HEK293 (cell line): ENCODE results near the gene ZNF202.

Source experiments
- CTCF ChIA-PET: fragments of 350-600 bp; formaldehyde crosslinking; extraction: SDS; loops from one replicate; lab custom pipeline; 2021; ENCODE audit warnings: antibody characterized with exemption; lab: Yijun Ruan, JAX
- POLR2A ChIA-PET: fragments of 300-600 bp; formaldehyde crosslinking; extraction: SDS; loops from one replicate; lab custom pipeline; 2020; ENCODE audit warnings: antibody characterized with exemption, inconsistent platforms; lab: Yijun Ruan, JAX
- H3K27ac ChIP-seq: fragments of 200-500 bp; sonication (Bioruptor generic); 2 replicates; pipeline ENCODE4 v1.5.1; 2014; ENCODE audit warnings: low read depth, low read length, control low read depth, inconsistent platforms; ENCODE audit errors: extremely low read depth
- H3K36me3 ChIP-seq, 2 experiments: fragments of 200-500 bp in 1 of 2; sonication (Bioruptor generic) in 1 of 2; 1 replicate in 1 of 2; 2 replicates in 1 of 2; pipeline ENCODE4 v1.5.1; 2014 to 2017; ENCODE audit warnings: inconsistent platforms in 2 of 2, low read length in 2 of 2; ENCODE audit not compliant: control insufficient read depth in 2 of 2, insufficient read depth in 1 of 2
- H3K4me1 ChIP-seq: fragments of 200-500 bp; sonication (Bioruptor generic); 2 replicates; pipeline ENCODE4 v1.5.1; 2014; ENCODE audit warnings: mild to moderate bottlenecking, low read length, inconsistent platforms; ENCODE audit not compliant: control insufficient read depth, insufficient read depth
- H3K4me3 ChIP-seq: 2 replicates; pipeline ENCODE4 v1.5.1; 2011; ENCODE audit warnings: low read depth, mild to moderate bottlenecking, control low read depth, low read length, moderate library complexity
- H3K9me3 ChIP-seq: fragments of 200-500 bp; sonication (Bioruptor generic); 2 replicates; pipeline ENCODE4 v1.5.1; 2014; ENCODE audit warnings: low read depth, low read length, inconsistent platforms; ENCODE audit not compliant: control insufficient read depth, insufficient read depth
- GFI1B ChIP-seq: fragments of 450-650 bp; formaldehyde crosslinking; IDR thresholded peaks from 2 replicates; pipeline ENCODE4 v1.5.1; 2016; ENCODE audit warnings: missing biosample characterization, missing genetic modification characterization
- HOXA7 ChIP-seq: sonication (generic); formaldehyde crosslinking; IDR thresholded peaks from 2 replicates; pipeline ENCODE4 v1.8.1; 2022; ENCODE audit warnings: missing genetic modification reagents, borderline replicate concordance
- RBAK ChIP-seq: fragments of 450-650 bp; formaldehyde crosslinking; IDR thresholded peaks from 2 replicates; pipeline ENCODE4 v1.5.1; 2016; ENCODE audit warnings: missing biosample characterization, missing genetic modification characterization
- ZBTB26 ChIP-seq: fragments of 450-650 bp; formaldehyde crosslinking; optimal IDR thresholded peaks from 2 replicates; pipeline ENCODE3; 2016; ENCODE audit warnings: missing biosample characterization, mild to moderate bottlenecking, missing genetic modification characterization
- ZBTB8A ChIP-seq: fragments of 450-650 bp; formaldehyde crosslinking; IDR thresholded peaks from 2 replicates; pipeline ENCODE4 v1.5.1; 2016; ENCODE audit warnings: missing biosample characterization, missing genetic modification characterization
- ZNF133 ChIP-seq: fragments of 450-650 bp; formaldehyde crosslinking; IDR thresholded peaks from 2 replicates; pipeline ENCODE4 v1.5.1; 2016; ENCODE audit warnings: missing biosample characterization, missing genetic modification characterization
- ZNF155 ChIP-seq: fragments of 450-650 bp; formaldehyde crosslinking; IDR thresholded peaks from 2 replicates; pipeline ENCODE4 v1.5.1; 2016; ENCODE audit warnings: missing biosample characterization, missing genetic modification characterization
- ZNF18 ChIP-seq: fragments of 450-650 bp; formaldehyde crosslinking; IDR thresholded peaks from 2 replicates; pipeline ENCODE4 v1.5.1; 2016; ENCODE audit warnings: missing biosample characterization, missing genetic modification characterization
- ZNF211 ChIP-seq: fragments of 450-650 bp; formaldehyde crosslinking; IDR thresholded peaks from 2 replicates; pipeline ENCODE4 v1.5.1; 2016; ENCODE audit warnings: low read depth, missing biosample characterization, missing genetic modification characterization
- ZNF223 ChIP-seq: fragments of 450-650 bp; formaldehyde crosslinking; IDR thresholded peaks from 2 replicates; pipeline ENCODE4 v1.5.1; 2016; ENCODE audit warnings: missing biosample characterization, missing genetic modification characterization
- ZNF274 ChIP-seq, 2 experiments: fragments of 200-500 bp in 1 of 2; fragments of 450-650 bp in 1 of 2; sonication (Bioruptor generic) in 1 of 2; formaldehyde crosslinking in 1 of 2; IDR thresholded peaks; 2 replicates each; pipeline versions ENCODE4 v1.5.1 to v1.6.1; 2014 to 2016; ENCODE audit warnings: borderline replicate concordance in 1 of 2, inconsistent platforms in 1 of 2, low read length in 1 of 2, missing biosample characterization in 1 of 2, missing genetic modification characterization in 1 of 2
- ZNF423 ChIP-seq: fragments of 450-650 bp; formaldehyde crosslinking; IDR thresholded peaks from 2 replicates; pipeline ENCODE4 v1.5.1; 2016; ENCODE audit warnings: missing biosample characterization, missing genetic modification characterization
- ZNF501 ChIP-seq: fragments of 450-650 bp; formaldehyde crosslinking; IDR thresholded peaks from 2 replicates; pipeline ENCODE4 v1.5.1; 2016; ENCODE audit warnings: missing biosample characterization, missing genetic modification characterization
- ZNF529 ChIP-seq: fragments of 450-650 bp; formaldehyde crosslinking; IDR thresholded peaks from 2 replicates; pipeline ENCODE4 v1.5.1; 2017; ENCODE audit warnings: missing genetic modification characterization, missing biosample characterization; ENCODE audit not compliant: insufficient replicate concordance
- ZNF530 ChIP-seq: fragments of 450-650 bp; formaldehyde crosslinking; IDR thresholded peaks from 2 replicates; pipeline ENCODE4 v1.5.1; 2016; ENCODE audit warnings: low read depth, missing biosample characterization, missing genetic modification characterization
- ZNF621 ChIP-seq: fragments of 450-650 bp; formaldehyde crosslinking; IDR thresholded peaks from 2 replicates; pipeline ENCODE4 v1.5.1; 2017; ENCODE audit warnings: missing biosample characterization, missing genetic modification characterization
- ZNF701 ChIP-seq: fragments of 450-650 bp; formaldehyde crosslinking; IDR thresholded peaks from 2 replicates; pipeline ENCODE4 v1.5.1; 2016; ENCODE audit warnings: missing biosample characterization, missing genetic modification characterization
- ZSCAN16 ChIP-seq: fragments of 450-650 bp; formaldehyde crosslinking; IDR thresholded peaks from 2 replicates; pipeline ENCODE4 v1.5.1; 2016; ENCODE audit warnings: missing biosample characterization, missing genetic modification characterization
- TF ChIP-seq, protein P1 (sequence below): fragments of 450-650 bp; formaldehyde crosslinking; IDR thresholded peaks from 2 replicates; pipeline ENCODE4 v1.5.1; 2016; ENCODE audit warnings: missing biosample characterization, missing genetic modification characterization, low read depth
- TF ChIP-seq, protein P2 (sequence below): fragments of 450-650 bp; IDR thresholded peaks from 2 replicates; pipeline ENCODE4 v1.5.1; 2018; ENCODE audit warnings: missing biosample characterization, mild to moderate bottlenecking, missing genetic modification characterization
- TF ChIP-seq, protein P3 (sequence below): fragments of 450-650 bp; formaldehyde crosslinking; IDR thresholded peaks from 2 replicates; pipeline ENCODE4 v1.5.1; 2017; ENCODE audit warnings: missing biosample characterization, missing genetic modification characterization
- TF ChIP-seq, protein P4 (sequence below): fragments of 450-650 bp; formaldehyde crosslinking; IDR thresholded peaks from 2 replicates; pipeline ENCODE4 v1.5.1; 2016; ENCODE audit warnings: missing biosample characterization, missing genetic modification characterization, borderline replicate concordance

The ZNF202 gene

DNA sequence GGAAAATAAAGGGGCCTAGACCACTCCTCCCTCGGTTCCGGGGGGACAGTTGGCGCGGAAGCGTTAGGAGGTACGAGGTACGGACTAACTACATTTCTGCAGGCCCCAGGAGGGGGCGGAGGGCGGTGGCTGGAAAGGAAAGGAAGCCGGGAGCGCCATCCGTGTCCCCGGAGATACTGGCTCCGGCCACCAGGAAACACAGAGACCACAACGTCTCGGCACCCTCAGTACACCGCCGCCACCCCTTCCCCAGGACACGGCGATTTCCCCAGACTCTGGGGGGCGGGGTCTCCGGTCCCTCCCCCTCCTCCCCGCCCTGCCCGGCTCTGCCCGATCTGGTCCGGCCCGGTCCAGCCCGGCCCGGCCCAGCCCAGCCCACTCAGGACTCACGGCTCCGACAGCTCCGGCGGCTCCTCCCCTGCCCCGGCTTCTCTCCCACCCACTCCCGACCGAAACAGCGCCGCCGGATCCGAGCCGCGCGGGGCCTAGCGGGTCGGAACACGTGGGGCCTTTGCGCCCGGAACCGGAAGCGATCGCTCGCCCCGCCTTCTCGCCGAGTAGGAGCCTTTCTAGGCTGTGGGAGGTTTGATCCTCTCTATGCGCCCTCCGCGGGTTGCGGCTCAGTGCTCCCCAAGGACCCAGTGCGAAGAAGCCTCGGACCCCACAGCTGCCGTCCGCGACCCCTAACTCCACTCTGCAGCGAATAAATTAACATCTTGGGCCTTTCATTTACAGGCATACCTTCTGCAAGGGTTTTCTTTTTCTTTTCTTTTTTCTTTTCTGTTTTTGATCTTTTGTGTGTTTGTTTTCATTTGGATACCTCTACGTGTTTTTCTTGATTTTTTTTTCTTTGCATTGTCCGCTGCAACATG is at the start of gene ZNF202 (continued):
- TF ChIP-seq, protein P1, sequence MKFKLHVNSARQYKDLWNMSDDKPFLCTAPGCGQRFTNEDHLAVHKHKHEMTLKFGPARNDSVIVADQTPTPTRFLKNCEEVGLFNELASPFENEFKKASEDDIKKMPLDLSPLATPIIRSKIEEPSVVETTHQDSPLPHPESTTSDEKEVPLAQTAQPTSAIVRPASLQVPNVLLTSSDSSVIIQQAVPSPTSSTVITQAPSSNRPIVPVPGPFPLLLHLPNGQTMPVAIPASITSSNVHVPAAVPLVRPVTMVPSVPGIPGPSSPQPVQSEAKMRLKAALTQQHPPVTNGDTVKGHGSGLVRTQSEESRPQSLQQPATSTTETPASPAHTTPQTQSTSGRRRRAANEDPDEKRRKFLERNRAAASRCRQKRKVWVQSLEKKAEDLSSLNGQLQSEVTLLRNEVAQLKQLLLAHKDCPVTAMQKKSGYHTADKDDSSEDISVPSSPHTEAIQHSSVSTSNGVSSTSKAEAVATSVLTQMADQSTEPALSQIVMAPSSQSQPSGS: no peak
- no peak for TF ChIP-seq ZNF621
- 0 out of 2 replicates have a peak, but pooled peaks have one; percentile 28 for TF ChIP-seq ZNF423 (tag by site-specific recombination)
- no peak for TF ChIP-seq ZNF501
- TF ChIP-seq GFI1B: no peak
- peak; percentile 42 for TF ChIP-seq ZBTB26 (tag by site-specific recombination)
- no peak for TF ChIP-seq ZSCAN16 (tag by site-specific recombination)
- TF ChIP-seq, all 188 proteins: peak for 38

DNA sequence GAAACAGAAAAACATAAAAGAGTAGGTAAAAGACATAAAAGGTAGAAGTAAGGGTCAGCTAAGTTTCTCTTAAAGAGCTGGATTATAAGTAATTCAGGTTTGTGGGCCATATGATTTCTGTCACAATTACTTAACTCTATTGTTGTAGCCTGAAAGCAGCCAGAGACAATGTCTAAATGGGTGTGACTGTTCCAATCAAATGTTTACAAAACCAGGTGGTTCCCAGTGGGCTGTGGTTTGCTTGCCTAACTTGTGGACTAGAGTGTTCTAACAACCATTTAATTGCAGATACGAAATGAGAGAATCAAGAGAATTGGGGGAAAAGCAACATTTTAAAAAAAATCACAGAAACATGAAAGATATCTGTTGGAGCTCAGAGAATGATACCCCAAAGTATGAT is 42.1 kb upstream of the ZNF202 start:
- TF ChIP-seq ZNF155 (tag by site-specific recombination) (no peak), ZNF274 (IDR thresholded peaks at IDR 0.05; ENCODE audit: low read length) (no peak), ZNF274 (tag by site-specific recombination; IDR thresholded peaks at IDR 0.05; ENCODE audit: borderline replicate concordance) (no peak), ZNF223 (tag by site-specific recombination) (no peak), ZNF530 (tag by site-specific recombination) (no peak), ZBTB8A (tag by site-specific recombination) (no peak), HOXA7 (CRISPR knock-in tag) (no peak)
- TF ChIP-seq, protein P2, sequence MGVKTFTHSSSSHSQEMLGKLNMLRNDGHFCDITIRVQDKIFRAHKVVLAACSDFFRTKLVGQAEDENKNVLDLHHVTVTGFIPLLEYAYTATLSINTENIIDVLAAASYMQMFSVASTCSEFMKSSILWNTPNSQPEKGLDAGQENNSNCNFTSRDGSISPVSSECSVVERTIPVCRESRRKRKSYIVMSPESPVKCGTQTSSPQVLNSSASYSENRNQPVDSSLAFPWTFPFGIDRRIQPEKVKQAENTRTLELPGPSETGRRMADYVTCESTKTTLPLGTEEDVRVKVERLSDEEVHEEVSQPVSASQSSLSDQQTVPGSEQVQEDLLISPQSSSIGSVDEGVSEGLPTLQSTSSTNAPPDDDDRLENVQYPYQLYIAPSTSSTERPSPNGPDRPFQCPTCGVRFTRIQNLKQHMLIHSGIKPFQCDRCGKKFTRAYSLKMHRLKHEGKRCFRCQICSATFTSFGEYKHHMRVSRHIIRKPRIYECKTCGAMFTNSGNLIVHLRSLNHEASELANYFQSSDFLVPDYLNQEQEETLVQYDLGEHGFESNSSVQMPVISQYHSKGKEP (tag by site-specific recombination): no peak
- Histone ChIP-seq H3K36me3 (no peaks in the 10 kb centered on the region), H3K4me3 (no peak overlapping the region), H3K4me1 (no peaks in the 10 kb centered on the region), H3K9me3 (no peaks in the 10 kb centered on the region), H3K27ac (no peak overlapping the region)
- ChIA-PET CTCF (interaction anchor here (0.6 kb wide), 2 partner anchors 98 to 681 kb away, joined by 3 to 5 read pairs; no protein-coding TSS in a partner anchor), POLR2A (no interaction called here)

DNA sequence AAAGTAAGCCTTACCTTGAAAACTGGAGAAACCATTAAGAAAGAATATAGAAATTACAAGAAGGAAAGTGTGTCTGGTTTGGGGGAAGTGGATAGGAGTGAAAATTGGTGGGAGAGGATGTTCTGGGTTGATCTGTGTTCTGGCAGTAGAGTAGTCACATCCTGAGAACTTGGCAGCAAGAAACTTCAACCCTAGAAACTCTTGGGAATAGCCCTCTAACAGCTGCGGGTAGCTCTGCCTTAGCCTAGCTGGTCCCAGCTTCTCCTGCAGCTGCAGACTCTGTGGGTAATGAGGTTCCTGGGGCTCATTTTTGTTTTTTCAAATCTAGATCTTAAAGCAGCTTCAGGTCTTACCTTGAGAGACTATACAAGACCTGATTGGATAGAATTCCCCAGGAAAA is 37.1 kb upstream of the ZNF202 start:
- Histone ChIP-seq H3K4me3 (no peak overlapping the region), H3K4me1 (no peaks in the 10 kb centered on the region), H3K9me3 (no peaks in the 10 kb centered on the region), H3K36me3 (no peaks in the 10 kb centered on the region), H3K27ac (no peak overlapping the region)
- ChIA-PET POLR2A (no interaction called here), CTCF (interaction anchor here (0.7 kb wide), 1 partner anchor 195 kb away, joined by 4 read pairs; no protein-coding TSS in a partner anchor)
- TF ChIP-seq ZNF133 (tag by site-specific recombination) (no peak), ZNF701 (tag by site-specific recombination) (no peak), RBAK (tag by site-specific recombination) (no peak), ZNF529 (tag by site-specific recombination) (no peak), ZNF211 (tag by site-specific recombination) (no peak), ZNF18 (tag by site-specific recombination) (no peak)
- TF ChIP-seq, protein P3, sequence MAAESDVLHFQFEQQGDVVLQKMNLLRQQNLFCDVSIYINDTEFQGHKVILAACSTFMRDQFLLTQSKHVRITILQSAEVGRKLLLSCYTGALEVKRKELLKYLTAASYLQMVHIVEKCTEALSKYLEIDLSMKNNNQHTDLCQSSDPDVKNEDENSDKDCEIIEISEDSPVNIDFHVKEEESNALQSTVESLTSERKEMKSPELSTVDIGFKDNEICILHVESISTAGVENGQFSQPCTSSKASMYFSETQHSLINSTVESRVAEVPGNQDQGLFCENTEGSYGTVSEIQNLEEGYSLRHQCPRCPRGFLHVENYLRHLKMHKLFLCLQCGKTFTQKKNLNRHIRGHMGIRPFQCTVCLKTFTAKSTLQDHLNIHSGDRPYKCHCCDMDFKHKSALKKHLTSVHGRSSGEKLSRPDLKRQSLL (tag by site-specific recombination): no peak
- TF ChIP-seq, protein P4, sequence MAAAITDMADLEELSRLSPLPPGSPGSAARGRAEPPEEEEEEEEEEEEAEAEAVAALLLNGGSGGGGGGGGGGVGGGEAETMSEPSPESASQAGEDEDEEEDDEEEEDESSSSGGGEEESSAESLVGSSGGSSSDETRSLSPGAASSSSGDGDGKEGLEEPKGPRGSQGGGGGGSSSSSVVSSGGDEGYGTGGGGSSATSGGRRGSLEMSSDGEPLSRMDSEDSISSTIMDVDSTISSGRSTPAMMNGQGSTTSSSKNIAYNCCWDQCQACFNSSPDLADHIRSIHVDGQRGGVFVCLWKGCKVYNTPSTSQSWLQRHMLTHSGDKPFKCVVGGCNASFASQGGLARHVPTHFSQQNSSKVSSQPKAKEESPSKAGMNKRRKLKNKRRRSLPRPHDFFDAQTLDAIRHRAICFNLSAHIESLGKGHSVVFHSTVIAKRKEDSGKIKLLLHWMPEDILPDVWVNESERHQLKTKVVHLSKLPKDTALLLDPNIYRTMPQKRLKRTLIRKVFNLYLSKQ: no peak
- TF ChIP-seq, protein P1: no peak
